ENCODE measurements around the gene APOBEC3F.
"Not testable (repeated sequence)": the region's sequence is repeated elsewhere in the genome, so short reads cannot be mapped to it uniquely, and the experiment has no call there.

GRCh38 chr22:39014723-39015121 is 25.9 kb upstream of the APOBEC3F start:
- not testable (repeated sequence) for TF ChIP-seq EP300 (IDR thresholded peaks at IDR 0.05); CTCF (IDR thresholded peaks at IDR 0.05); POLR2A (IDR thresholded peaks at IDR 0.05; ENCODE audit: low read depth)
